HUES64 (cell line): ENCODE measurements around the gene ERVH48-1.
"Not testable (repeated sequence)": the region's sequence is repeated elsewhere in the genome, so short reads cannot be mapped to it uniquely, and the experiment has no call there.

Experiments
- H3K27ac ChIP-seq: 2 replicates; pipeline ENCODE4 v1.7.0; 2013; ENCODE audit warnings: low read depth, low read length, inconsistent platforms
- H3K27me3 ChIP-seq: 2 replicates; pipeline ENCODE4 v1.6.1; 2013; ENCODE audit warnings: mild to moderate bottlenecking, low read length; ENCODE audit not compliant: insufficient read depth
- H3K36me3 ChIP-seq: 2 replicates; pipeline ENCODE4 v1.6.1; 2013; ENCODE audit warnings: mild to moderate bottlenecking, low read length; ENCODE audit not compliant: insufficient read depth
- H3K4me1 ChIP-seq: 2 replicates; pipeline ENCODE4 v1.6.1; 2013; ENCODE audit warnings: mild to moderate bottlenecking, low read length, moderate library complexity; ENCODE audit not compliant: insufficient read depth
- H3K4me3 ChIP-seq: 2 replicates; pipeline ENCODE4 v1.5.1; 2013; ENCODE audit warnings: mild to moderate bottlenecking, low read length, moderate library complexity
- H3K9ac ChIP-seq: 2 replicates; pipeline ENCODE4 v1.6.1; 2013; ENCODE audit warnings: mild to moderate bottlenecking, low read depth, low read length
- H3K9me3 ChIP-seq: 2 replicates; pipeline ENCODE4 v1.6.1; 2013; ENCODE audit warnings: low read depth, low read length; ENCODE audit not compliant: insufficient read depth
- WGBS: fragments of 150-250, 120-280 bp; methylation state at CpG from one replicate; pipeline ENCODE4 v1.1.7; 2013; ENCODE audit warnings: missing lambda C conversion rate; 5-methylcytosine and 5-hydroxymethylcytosine counted together

Gene ERVH48-1

GRCh38 chr21:42937960-42938605 is 12.7 kb upstream of the ERVH48-1 start:
- WGBS, result 90% methylated on average over 21 of the region's 21 CpGs
- H3K4me3 ChIP-seq, result no peak overlapping the region
- no peaks in the 10 kb centered on the region for H3K27me3 ChIP-seq
- no peaks in the 10 kb centered on the region for H3K36me3 ChIP-seq
- H3K27ac ChIP-seq, result peak overlapping the region; percentile 69
- H3K9me3 ChIP-seq, result no peaks in the 10 kb centered on the region
- H3K4me1 ChIP-seq, result peaks cover 27% of the 10 kb centered on the region
- no peak overlapping the region for H3K9ac ChIP-seq

DNA sequence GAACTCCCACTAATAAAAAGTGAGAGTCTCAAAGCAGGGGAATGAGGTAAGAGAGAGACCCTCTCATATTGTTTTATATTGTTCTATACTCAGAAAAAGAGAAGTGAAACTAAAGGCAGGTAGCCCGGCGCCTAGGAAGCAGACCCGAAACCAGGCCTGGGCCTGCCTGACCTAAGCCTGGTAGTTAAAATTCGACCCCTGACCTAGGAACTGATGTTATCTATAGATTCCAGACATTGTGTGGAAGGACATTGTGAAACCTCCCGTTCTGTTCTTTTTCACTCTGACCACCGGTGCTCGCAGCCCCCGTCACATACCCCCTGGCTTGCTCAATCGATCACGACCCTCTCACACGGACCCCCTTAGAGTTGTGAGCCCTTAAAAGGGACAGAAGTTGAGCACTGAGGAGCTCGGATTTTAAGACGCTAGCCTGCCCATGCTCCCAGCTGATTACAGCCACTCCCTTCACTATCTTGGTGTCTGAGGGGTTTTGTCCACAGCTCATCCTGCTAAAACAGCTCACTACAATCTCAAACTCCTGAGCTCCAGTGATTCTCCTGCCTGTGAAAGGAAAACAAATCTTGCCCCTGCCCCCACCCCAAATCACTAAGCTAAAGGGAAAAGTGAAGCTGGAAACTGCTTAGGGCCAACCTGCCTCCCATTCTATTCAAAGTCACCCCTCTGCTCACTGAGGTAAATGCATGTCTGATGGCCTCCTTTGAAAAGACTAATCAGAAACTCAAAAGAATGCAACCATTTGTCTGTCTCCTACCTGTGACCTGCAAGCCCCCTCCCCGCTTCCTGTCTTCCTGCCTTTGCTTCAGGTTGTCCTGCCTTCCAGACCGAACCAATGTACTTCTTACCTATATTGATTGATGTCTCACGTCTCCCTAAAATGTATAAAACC is 11.9 kb upstream of the ERVH48-1 start:
- not testable (repeated sequence) for H3K9me3 ChIP-seq, H3K4me3 ChIP-seq, H3K27me3 ChIP-seq, H3K36me3 ChIP-seq
- Histone ChIP-seq H3K4me1 (peaks cover 29% of the 10 kb centered on the region), H3K9ac (peak overlapping the region; percentile 70), H3K27ac (peak overlapping the region; percentile 95)
- 50% methylated on average over 13 of the region's 16 CpGs for WGBS

GRCh38 chr21:42936360-42936759 is 10.9 kb upstream of the ERVH48-1 start:
- not testable (repeated sequence) for H3K27me3 ChIP-seq, H3K27ac ChIP-seq, H3K36me3 ChIP-seq, H3K9me3 ChIP-seq, H3K9ac ChIP-seq, H3K4me3 ChIP-seq
- WGBS, result 88% methylated on average over 5 of the region's 5 CpGs
- peaks cover 29% of the 10 kb centered on the region for H3K4me1 ChIP-seq

DNA sequence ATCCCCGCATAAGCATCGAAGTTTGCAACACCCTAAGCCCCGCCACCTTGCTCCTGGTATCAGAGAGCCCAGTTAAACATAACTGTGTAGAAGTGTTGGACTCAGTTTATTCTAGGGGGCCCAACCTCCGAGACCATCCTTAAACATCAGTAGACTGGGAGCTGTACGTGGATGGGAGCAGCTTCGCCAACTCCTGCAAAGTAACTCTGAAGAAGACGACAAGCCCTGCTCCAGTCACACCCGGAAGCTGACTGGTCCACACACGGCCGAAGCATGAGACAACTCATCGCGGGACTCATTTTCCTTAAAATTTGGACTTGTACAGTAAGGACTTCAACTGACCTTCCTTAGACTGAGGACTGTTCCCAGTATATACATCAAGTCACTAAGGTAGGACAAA is 8.5 kb upstream of the ERVH48-1 start:
- not testable (repeated sequence) for H3K36me3 ChIP-seq, H3K4me3 ChIP-seq, H3K9ac ChIP-seq, H3K27ac ChIP-seq, H3K27me3 ChIP-seq, H3K9me3 ChIP-seq
- H3K4me1 ChIP-seq, result peaks cover 29% of the 10 kb centered on the region
- 92% methylated on average over 12 of the region's 12 CpGs for WGBS

DNA sequence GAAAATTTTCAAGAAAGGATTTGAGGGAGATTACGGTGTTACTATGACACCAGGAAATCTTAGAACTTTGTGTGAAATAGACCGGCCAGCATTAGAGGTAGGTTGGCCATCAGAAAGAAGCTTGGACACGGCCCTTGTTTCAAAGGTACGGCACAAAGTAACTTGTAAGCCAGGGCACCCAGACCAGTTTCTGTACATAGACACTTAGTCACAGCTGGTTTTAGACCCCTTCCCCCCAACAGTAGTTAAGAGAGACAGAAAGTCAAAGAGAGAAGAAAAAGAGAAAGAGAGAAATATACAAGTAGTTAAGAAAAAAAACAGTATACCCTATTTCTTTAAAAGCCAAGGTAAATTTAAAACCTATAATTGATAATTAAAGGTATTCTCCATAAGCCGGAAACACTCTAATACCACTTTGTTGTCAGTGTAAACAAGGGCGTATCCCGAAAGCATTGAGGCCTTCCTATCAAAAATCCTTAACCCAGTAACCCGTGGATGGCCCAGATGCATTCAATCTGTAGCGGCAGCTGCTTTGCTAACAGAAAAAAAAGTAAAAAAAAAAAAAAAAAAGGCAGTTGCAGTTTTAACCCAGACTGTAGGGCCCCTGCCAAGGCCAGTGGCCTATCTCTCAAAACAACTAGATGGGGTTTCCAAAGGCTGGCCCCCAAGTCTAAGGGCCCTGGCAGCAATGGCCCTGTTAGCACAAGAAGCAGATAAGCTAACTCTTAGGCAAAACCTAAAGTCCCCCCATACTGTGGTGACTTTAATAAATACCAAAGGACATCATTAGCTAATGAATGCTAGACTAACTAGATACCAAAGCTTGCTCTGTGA is 7.9 kb upstream of the ERVH48-1 start:
- Histone ChIP-seq H3K4me3 (0 out of 2 replicates have a peak overlapping the region, but pooled peaks have one; percentile 16), H3K9ac (0 out of 2 replicates have a peak overlapping the region, but pooled peaks have one; percentile 26), H3K27ac (peak overlapping the region; percentile 52), H3K4me1 (peaks cover 26% of the 10 kb centered on the region)
- not testable (repeated sequence) for H3K9me3 ChIP-seq, H3K36me3 ChIP-seq, H3K27me3 ChIP-seq
- WGBS, result 80% methylated on average over 9 of the region's 9 CpGs

GRCh38 chr21:42932378-42933136 is 7.1 kb upstream of the ERVH48-1 start:
- Histone ChIP-seq H3K27ac (peak overlapping the region; percentile 52), H3K9ac (0 out of 2 replicates have a peak overlapping the region, but pooled peaks have one; percentile 26), H3K4me3 (0 out of 2 replicates have a peak overlapping the region, but pooled peaks have one; percentile 16), H3K4me1 (peaks cover 25% of the 10 kb centered on the region)
- 90% methylated on average over 14 of the region's 16 CpGs for WGBS
- H3K36me3 ChIP-seq, H3K27me3 ChIP-seq, H3K9me3 ChIP-seq: not testable (repeated sequence)

- Histone ChIP-seq H3K27ac (peak overlapping the region; percentile 23; the same call in 1 of the 2 replicates), H3K4me3 (no peak overlapping the region), H3K36me3 (no peaks in the 10 kb centered on the region), H3K27me3 (no peaks in the 10 kb centered on the region), H3K9ac (no peak overlapping the region), H3K4me1 (peaks cover 20% of the 10 kb centered on the region), H3K9me3 (no peaks in the 10 kb centered on the region)
- 88% methylated on average over 12 of the region's 13 CpGs for WGBS
Observed at GRCh38 chr21:42931560-42932235, 6.3 kb upstream of the ERVH48-1 start.

DNA sequence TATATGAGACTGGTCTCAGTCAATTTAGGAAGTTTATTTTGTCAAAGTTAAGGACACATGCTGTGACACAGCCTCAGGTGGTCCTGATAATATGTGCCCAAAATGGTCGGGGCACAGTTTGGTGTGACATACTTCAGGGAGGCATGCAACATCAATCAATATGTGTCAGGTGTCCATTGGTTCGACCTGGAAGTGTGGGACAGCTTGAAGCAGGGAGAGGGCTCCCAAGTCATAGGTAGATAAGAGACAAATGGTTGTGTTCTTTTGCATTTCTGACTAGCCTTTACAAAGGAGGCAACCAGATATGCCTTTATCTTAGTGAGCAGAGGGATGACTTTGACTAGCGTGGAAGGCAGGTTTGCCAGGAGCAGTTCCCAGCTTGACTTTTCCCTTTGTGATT is 4.5 kb upstream of the ERVH48-1 start:
- H3K4me1 ChIP-seq, result peaks cover 19% of the 10 kb centered on the region
- H3K4me3 ChIP-seq, result no peak overlapping the region
- WGBS, result 84% methylated on average over 3 of the region's 3 CpGs
- no peak overlapping the region for H3K27ac ChIP-seq
- H3K9me3 ChIP-seq, result no peaks in the 10 kb centered on the region
- H3K27me3 ChIP-seq, result no peaks in the 10 kb centered on the region
- no peaks in the 10 kb centered on the region for H3K36me3 ChIP-seq
- no peak overlapping the region for H3K9ac ChIP-seq

DNA sequence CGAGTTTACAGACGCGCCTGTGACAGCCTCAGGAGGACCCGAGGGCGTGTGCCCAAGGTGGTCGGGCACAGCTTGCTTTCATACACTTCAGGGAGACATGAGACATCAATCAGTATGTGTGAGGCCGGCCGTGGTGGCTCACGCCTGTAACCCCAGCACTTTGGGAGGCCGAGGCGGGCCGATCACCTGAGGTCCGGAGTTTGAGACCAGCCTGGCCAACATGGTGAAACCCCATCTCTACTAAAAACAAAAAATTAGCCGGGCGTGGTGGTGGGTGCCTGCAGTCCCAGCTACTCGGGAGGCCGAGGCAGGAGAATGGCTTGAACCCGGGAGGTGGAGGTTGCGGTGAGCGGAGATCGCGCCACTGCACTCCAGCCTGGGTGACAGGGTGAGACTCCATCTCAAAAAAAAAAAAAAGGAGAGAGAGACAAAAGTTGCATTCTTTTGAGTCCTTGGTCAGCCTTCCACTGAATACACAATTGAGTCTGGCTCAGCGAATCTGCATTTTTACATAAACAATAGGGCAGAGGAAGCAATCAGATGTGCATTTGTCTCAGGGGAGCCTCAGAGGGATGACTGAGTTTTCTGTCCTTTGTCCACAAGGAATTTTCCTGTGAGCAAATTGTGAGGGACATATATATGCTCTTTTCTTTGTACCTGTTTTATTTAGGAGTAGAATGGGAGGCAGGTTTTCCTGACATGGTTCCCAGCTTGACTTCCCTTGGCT is 2.2 kb upstream of the ERVH48-1 start:
- H3K27me3 ChIP-seq, result not testable (repeated sequence)
- H3K4me1 ChIP-seq, result peaks cover 18% of the 10 kb centered on the region

DNA sequence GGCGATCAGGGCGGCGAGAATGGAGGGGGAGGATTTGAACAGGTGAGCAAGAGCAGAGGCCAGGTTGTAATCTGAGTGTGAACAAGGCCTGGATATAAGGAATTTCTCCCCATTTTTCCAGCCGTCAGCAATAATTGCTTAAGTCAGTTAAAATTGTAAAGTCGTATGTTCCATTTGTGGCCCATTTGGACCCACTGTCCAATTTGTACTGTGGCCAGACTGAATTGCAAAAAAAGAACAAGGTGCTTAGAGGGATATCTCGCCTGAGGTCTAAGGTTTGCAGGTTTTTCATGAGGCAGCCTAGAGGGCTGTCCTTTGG is 1.0 kb downstream of the ERVH48-1 start:
- Histone ChIP-seq H3K9ac (peak overlapping the region; percentile 58), H3K4me1 (peaks cover 18% of the 10 kb centered on the region), H3K9me3 (no peaks in the 10 kb centered on the region), H3K27ac (peak overlapping the region; percentile 54), H3K36me3 (no peaks in the 10 kb centered on the region; the same call in 1 of the 2 replicates), H3K4me3 (peak overlapping the region; percentile 9; the same call in 1 of the 2 replicates), H3K27me3 (no peaks in the 10 kb centered on the region)
- 73% methylated on average over 6 of the region's 6 CpGs for WGBS

More for the DNA sequence above, 2.2 kb upstream of the ERVH48-1 start:
- H3K36me3 ChIP-seq, H3K4me3 ChIP-seq, H3K9me3 ChIP-seq: not testable (repeated sequence)
- WGBS, result 90% methylated on average over 23 of the region's 23 CpGs
- H3K9ac ChIP-seq, result peak overlapping the region; percentile 25; the same call in 1 of the 2 replicates
- peak overlapping the region; percentile 76 for H3K27ac ChIP-seq
